Skin of body (tissue), 2 donors: ENCODE results near the gene VPS72. TPM values are rescaled to one million over a fixed set of nuclear protein-coding genes. Genes with fewer than 3 reads are reported as not detected.

Experiments
- DNase-seq: peaks from one replicate; lab custom pipeline; 2025; lab: John Stamatoyannopoulos, UW
- total RNA-seq: library from RNA; depleted of rRNA; stranded (reverse); fragments of >200 nt; gene quantifications from one replicate; pipeline ENCODE4 v1.2.3, GENCODE V29; 2014

The VPS72 gene
- total RNA-seq, 1 donor from 2014 or later, result 28.1 TPM

- DNase-seq, result no peak
Observed at GRCh38 chr1:151145304-151146071, 44.5 kb downstream of the VPS72 start.

GRCh38 chr1:151144474-151145303 is 45.3 kb downstream of the VPS72 start:
- DNase-seq, result peak; percentile 17

- DNase-seq, result no peak
Observed at GRCh38 chr1:151143986-151144385, 46.0 kb downstream of the VPS72 start.

- DNase-seq, result no peak
Observed at GRCh38 chr1:151143057-151143435, 47.0 kb downstream of the VPS72 start.

GRCh38 chr1:151142411-151143056 is 47.5 kb downstream of the VPS72 start:
- DNase-seq, result no peak

GRCh38 chr1:151137789-151138188 is 52.2 kb downstream of the VPS72 start:
- DNase-seq, result no peak

GRCh38 chr1:151135433-151136385 is 54.3 kb downstream of the VPS72 start:
- DNase-seq, result no peak

- DNase-seq, result no peak
Observed at GRCh38 chr1:151134991-151135390, 55.0 kb downstream of the VPS72 start.

- DNase-seq, result no peak
Observed at GRCh38 chr1:151134396-151134795, 55.6 kb downstream of the VPS72 start.

GRCh38 chr1:151133018-151133806 is 56.8 kb downstream of the VPS72 start:
- no peak for DNase-seq

- no peak for DNase-seq
Observed at GRCh38 chr1:151132335-151133017, 57.5 kb downstream of the VPS72 start.

GRCh38 chr1:151131701-151132334 is 58.2 kb downstream of the VPS72 start:
- DNase-seq, result peak; percentile 71

GRCh38 chr1:151130987-151131586 is 58.9 kb downstream of the VPS72 start:
- peak; percentile 81 for DNase-seq

- no peak for DNase-seq
Observed at GRCh38 chr1:151128800-151129199, 61.2 kb downstream of the VPS72 start.
